GM12874 (cell line): ENCODE data around the gene CABCOCO1.

Experiments
- CTCF ChIP-seq: IDR thresholded peaks from 2 replicates; pipeline ENCODE4 v1.5.1; 2011; ENCODE audit warnings: low read depth, mild to moderate bottlenecking, control low read depth, low read length, moderate library complexity; ENCODE audit not compliant: insufficient read depth

The CABCOCO1 gene

GRCh38 chr10:61766927-61767326 is 104.2 kb downstream of the CABCOCO1 start:
- no peak for TF ChIP-seq CTCF

- TF ChIP-seq CTCF, result no peak
Observed at GRCh38 chr10:61774031-61774430, 111.3 kb downstream of the CABCOCO1 start.

- no peak for TF ChIP-seq CTCF
Observed at GRCh38 chr10:61775111-61775510, 112.4 kb downstream of the CABCOCO1 start.

GRCh38 chr10:61776615-61777266 is 114.0 kb downstream of the CABCOCO1 start:
- no peak for TF ChIP-seq CTCF

- TF ChIP-seq CTCF, result no peak
Observed at GRCh38 chr10:61778137-61778536, 115.4 kb downstream of the CABCOCO1 start.

- no peak for TF ChIP-seq CTCF
Observed at GRCh38 chr10:61779276-61779675, 116.5 kb downstream of the CABCOCO1 start.

GRCh38 chr10:61779950-61780659 is 117.4 kb downstream of the CABCOCO1 start:
- TF ChIP-seq CTCF, result no peak
